ENCODE measurements around the gene SLC44A3. TPM values are rescaled to one million over a fixed set of nuclear protein-coding genes. Genes with fewer than 3 reads are reported as not detected.

SLC44A3 gene
- total RNA-seq, 1 donor from 2014 or later: 1.7 TPM

- no peaks in the 10 kb centered on the region for H3K9me3 ChIP-seq (ENCODE audit: low read depth)
- no peaks in the 10 kb centered on the region for H3K79me2 ChIP-seq (ENCODE audit: low read depth)
- H3K4me3 Mint-ChIP-seq: no peak overlapping the region
- H3K4me2 ChIP-seq: no peak overlapping the region
- no peak overlapping the region for H2AFZ ChIP-seq (replicated peaks)
- H3K27me3 Mint-ChIP-seq (ENCODE audit: insufficient read depth, low read depth): no peaks in the 10 kb centered on the region
- H3K27me3 ChIP-seq: no peaks in the 10 kb centered on the region
- H3K4me1 ChIP-seq: no peaks in the 10 kb centered on the region
- no peak overlapping the region for H3K27ac ChIP-seq
- H3K4me3 ChIP-seq: no peak overlapping the region
- H3K4me1 Mint-ChIP-seq: peaks cover 2% of the 10 kb centered on the region
- no peak overlapping the region for H3K9ac ChIP-seq
- no peaks in the 10 kb centered on the region for H3K36me3 Mint-ChIP-seq
- H3K36me3 ChIP-seq: no peaks in the 10 kb centered on the region
- no peaks in the 10 kb centered on the region for H4K20me1 ChIP-seq (ENCODE audit: low read depth)
- no peak overlapping the region for H3K27ac Mint-ChIP-seq
- TF ChIP-seq EZH2phosphoT487 (IDR thresholded peaks at IDR 0.05): no peak
- TF ChIP-seq EZH2 (IDR thresholded peaks at IDR 0.05): no peak
- TF ChIP-seq, protein P1, sequence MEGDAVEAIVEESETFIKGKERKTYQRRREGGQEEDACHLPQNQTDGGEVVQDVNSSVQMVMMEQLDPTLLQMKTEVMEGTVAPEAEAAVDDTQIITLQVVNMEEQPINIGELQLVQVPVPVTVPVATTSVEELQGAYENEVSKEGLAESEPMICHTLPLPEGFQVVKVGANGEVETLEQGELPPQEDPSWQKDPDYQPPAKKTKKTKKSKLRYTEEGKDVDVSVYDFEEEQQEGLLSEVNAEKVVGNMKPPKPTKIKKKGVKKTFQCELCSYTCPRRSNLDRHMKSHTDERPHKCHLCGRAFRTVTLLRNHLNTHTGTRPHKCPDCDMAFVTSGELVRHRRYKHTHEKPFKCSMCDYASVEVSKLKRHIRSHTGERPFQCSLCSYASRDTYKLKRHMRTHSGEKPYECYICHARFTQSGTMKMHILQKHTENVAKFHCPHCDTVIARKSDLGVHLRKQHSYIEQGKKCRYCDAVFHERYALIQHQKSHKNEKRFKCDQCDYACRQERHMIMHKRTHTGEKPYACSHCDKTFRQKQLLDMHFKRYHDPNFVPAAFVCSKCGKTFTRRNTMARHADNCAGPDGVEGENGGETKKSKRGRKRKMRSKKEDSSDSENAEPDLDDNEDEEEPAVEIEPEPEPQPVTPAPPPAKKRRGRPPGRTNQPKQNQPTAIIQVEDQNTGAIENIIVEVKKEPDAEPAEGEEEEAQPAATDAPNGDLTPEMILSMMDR (IDR thresholded peaks at IDR 0.05): no peak
- H3F3A ChIP-seq (ENCODE audit: low read depth): no peaks in the 10 kb centered on the region
- H3K9me3 Mint-ChIP-seq: no peaks in the 10 kb centered on the region
- DNase-seq (ENCODE audit: low spot score): no peak
Measured at GRCh38 chr1:94784190-94784515, 36.0 kb upstream of the SLC44A3 start.

GRCh38 chr1:94787691-94788090 is 32.5 kb upstream of the SLC44A3 start:
- Histone ChIP-seq H3K9me3 (ENCODE audit: low read depth) (no peaks in the 10 kb centered on the region), H3K27ac (no peak overlapping the region), H3K4me1 (no peaks in the 10 kb centered on the region), H3K36me3 (no peaks in the 10 kb centered on the region), H3K27me3 (no peaks in the 10 kb centered on the region), H3K4me3 (no peak overlapping the region), H3K4me2 (no peak overlapping the region), H3K9ac (no peak overlapping the region), H3F3A (ENCODE audit: low read depth) (no peaks in the 10 kb centered on the region), H3K79me2 (ENCODE audit: low read depth) (no peaks in the 10 kb centered on the region), H4K20me1 (ENCODE audit: low read depth) (no peaks in the 10 kb centered on the region), H2AFZ (replicated peaks) (no peak overlapping the region)
- Mint-ChIP-seq H3K36me3 (no peaks in the 10 kb centered on the region), H3K4me1 (no peaks in the 10 kb centered on the region), H3K27me3 (ENCODE audit: insufficient read depth, low read depth) (no peaks in the 10 kb centered on the region), H3K4me3 (no peak overlapping the region), H3K9me3 (no peaks in the 10 kb centered on the region), H3K27ac (no peak overlapping the region)
- no peak for DNase-seq (ENCODE audit: low spot score)
- TF ChIP-seq EZH2 (IDR thresholded peaks at IDR 0.05) (no peak), EZH2phosphoT487 (IDR thresholded peaks at IDR 0.05) (no peak)
- TF ChIP-seq, protein P1 (IDR thresholded peaks at IDR 0.05): no peak

GRCh38 chr1:94790246-94790645 is 29.9 kb upstream of the SLC44A3 start:
- Histone ChIP-seq H3K79me2 (ENCODE audit: low read depth) (no peaks in the 10 kb centered on the region), H3K4me1 (peaks cover 8% of the 10 kb centered on the region), H3K4me3 (no peak overlapping the region), H3K27me3 (no peaks in the 10 kb centered on the region), H3F3A (ENCODE audit: low read depth) (peaks cover 6% of the 10 kb centered on the region), H3K9ac (no peak overlapping the region), H3K9me3 (ENCODE audit: low read depth) (no peaks in the 10 kb centered on the region), H4K20me1 (ENCODE audit: low read depth) (no peaks in the 10 kb centered on the region), H3K27ac (no peak overlapping the region), H2AFZ (replicated peaks) (no peak overlapping the region), H3K4me2 (no peak overlapping the region), H3K36me3 (no peaks in the 10 kb centered on the region)
- TF ChIP-seq EZH2phosphoT487 (IDR thresholded peaks at IDR 0.05) (no peak), EZH2 (IDR thresholded peaks at IDR 0.05) (no peak)
- TF ChIP-seq, protein P1 (IDR thresholded peaks at IDR 0.05): no peak
- Mint-ChIP-seq H3K27ac (no peak overlapping the region), H3K27me3 (ENCODE audit: insufficient read depth, low read depth) (no peaks in the 10 kb centered on the region), H3K9me3 (no peaks in the 10 kb centered on the region), H3K36me3 (no peaks in the 10 kb centered on the region), H3K4me3 (no peak overlapping the region), H3K4me1 (peaks cover 2% of the 10 kb centered on the region)
- no peak for DNase-seq (ENCODE audit: low spot score)

- peaks cover 6% of the 10 kb centered on the region for H3F3A ChIP-seq (ENCODE audit: low read depth)
- no peak overlapping the region for H3K4me3 ChIP-seq
- Mint-ChIP-seq H3K4me1 (peaks cover 2% of the 10 kb centered on the region), H3K9me3 (no peaks in the 10 kb centered on the region), H3K36me3 (no peaks in the 10 kb centered on the region), H3K27ac (no peak overlapping the region), H3K4me3 (no peak overlapping the region), H3K27me3 (ENCODE audit: insufficient read depth, low read depth) (no peaks in the 10 kb centered on the region)
- H2AFZ ChIP-seq (replicated peaks): no peak overlapping the region
- H3K4me2 ChIP-seq: no peak overlapping the region
- H3K27me3 ChIP-seq: no peaks in the 10 kb centered on the region
- DNase-seq (ENCODE audit: low spot score): no peak
- TF ChIP-seq, protein P1 (IDR thresholded peaks at IDR 0.05): no peak
- TF ChIP-seq EZH2phosphoT487 (IDR thresholded peaks at IDR 0.05) (no peak), EZH2 (IDR thresholded peaks at IDR 0.05) (no peak)
- no peaks in the 10 kb centered on the region for H4K20me1 ChIP-seq (ENCODE audit: low read depth)
- H3K9ac ChIP-seq: no peak overlapping the region
- no peaks in the 10 kb centered on the region for H3K79me2 ChIP-seq (ENCODE audit: low read depth)
- H3K9me3 ChIP-seq (ENCODE audit: low read depth): no peaks in the 10 kb centered on the region
- H3K27ac ChIP-seq: no peak overlapping the region
- H3K4me1 ChIP-seq: peaks cover 8% of the 10 kb centered on the region
- no peaks in the 10 kb centered on the region for H3K36me3 ChIP-seq
Measured at GRCh38 chr1:94790670-94791069, 29.5 kb upstream of the SLC44A3 start.

Data from neural progenitor cell (in vitro differentiated cells).